B cell (primary cell): ENCODE measurements around the gene BTBD18. TPM values are rescaled to one million over a fixed set of nuclear protein-coding genes. Genes with fewer than 3 reads are reported as not detected.
A peak's percentile ranks its signal among the peaks of the same experiment; 100 is the strongest.

Experiments used
- ATAC-seq: fragments of 200-7000 bp; cut with Tn5 transposase; one replicate; pipeline ENCODE4 v1.10.0; 2021; ENCODE audit warnings: low read depth, mild to moderate bottlenecking, moderate number of reproducible peaks, moderate library complexity
- CTCF ChIA-PET: fragments of 350-600 bp; sonication (Branson Sonifier 250); formaldehyde crosslinking; loops from one replicate; lab custom pipeline; 2021; ENCODE audit warnings: antibody characterized with exemption, inconsistent platforms; lab: Charles Lee
- POLR2A ChIA-PET: fragments of 350-600 bp; sonication (Branson Sonifier 250); formaldehyde crosslinking; loops from one replicate; lab custom pipeline; 2021; ENCODE audit warnings: antibody characterized with exemption; lab: Charles Lee
- DNase-seq: peaks from one replicate; pipeline ENCODE4 v3.0.0; 2013
- H2AFZ ChIP-seq: 2 replicates; pipeline ENCODE4 v1.6.1; 2012; ENCODE audit warnings: mild to moderate bottlenecking, low read depth, low read length; ENCODE audit not compliant: insufficient read depth, poor library complexity, severe bottlenecking
- H3K27ac ChIP-seq, 2 donors: 1 replicate in 1 of 2; 2 replicates in 1 of 2; pipeline ENCODE4 v1.5.1; 2012 to 2013; ENCODE audit warnings: low read length in 2 of 2, mild to moderate bottlenecking in 2 of 2, moderate library complexity in 1 of 2
- H3K27me3 ChIP-seq, 4 experiments: fragments of 200-600 bp in 1 of 4; sonication (generic) in 1 of 4; replicated peaks in 1 of 4; 1 replicate in 2 of 4; 2 replicates in 2 of 4; pipeline versions ENCODE4 v1.6.1 to v1.7.0; 2013 to 2016; ENCODE audit warnings: low read length in 3 of 4, mild to moderate bottlenecking in 2 of 4, mixed read lengths in 1 of 4, moderate library complexity in 1 of 4; ENCODE audit not compliant: insufficient read depth in 4 of 4, control insufficient read depth in 3 of 4; ENCODE audit errors: control extremely low read depth in 1 of 4
- H3K36me3 ChIP-seq, 2 experiments: replicated peaks in 1 of 2; 1 replicate in 1 of 2; 2 replicates in 1 of 2; pipeline versions ENCODE4 v1.6.1 to v1.7.1; 2013; ENCODE audit warnings: low read length in 1 of 2; ENCODE audit not compliant: insufficient read depth in 2 of 2, control insufficient read depth in 1 of 2; ENCODE audit errors: control extremely low read depth in 1 of 2, extremely low read depth in 1 of 2
- H3K4me1 ChIP-seq, 2 donors: fragments of 200-600 bp in 1 of 2; sonication (generic) in 1 of 2; 1 replicate in 1 of 2; 2 replicates in 1 of 2; pipeline versions ENCODE4 v1.5.1 to v1.6.1; 2013 to 2017; ENCODE audit warnings: low read length in 2 of 2; ENCODE audit not compliant: control insufficient read depth in 2 of 2, insufficient read depth in 2 of 2
- H3K4me2 ChIP-seq: replicated peaks from 2 replicates; pipeline ENCODE3; 2012; ENCODE audit warnings: mild to moderate bottlenecking, low read depth, low read length; ENCODE audit not compliant: poor library complexity, severe bottlenecking
- H3K4me3 ChIP-seq, 5 experiments: fragments of 200-600 bp in 1 of 5; sonication (generic) in 1 of 5; 1 replicate in 3 of 5; 2 replicates in 2 of 5; pipeline versions ENCODE4 v1.5.1 to v1.7.0; 2011 to 2016; ENCODE audit warnings: low read length in 4 of 5, mild to moderate bottlenecking in 4 of 5, low read depth in 2 of 5, control low read depth in 1 of 5, moderate library complexity in 1 of 5; ENCODE audit not compliant: insufficient read depth in 1 of 5; ENCODE audit errors: control extremely low read depth in 1 of 5, extremely low read depth in 1 of 5
- H3K79me2 ChIP-seq: fragments of 200-600 bp; sonication (generic); one replicate; pipeline ENCODE4 v1.6.0; 2016; ENCODE audit warnings: low read length; ENCODE audit not compliant: control insufficient read depth, insufficient read depth
- H3K9ac ChIP-seq: fragments of 200-600 bp; sonication (generic); 2 replicates; pipeline ENCODE4 v1.6.1; 2017; ENCODE audit warnings: mild to moderate bottlenecking, low read length, moderate library complexity
- H3K9me3 ChIP-seq, 3 donors: one replicate each; pipeline versions ENCODE4 v1.6.1 to v1.7.1; 2013; ENCODE audit warnings: low read length in 2 of 3; ENCODE audit not compliant: control insufficient read depth in 2 of 3, insufficient read depth in 1 of 3; ENCODE audit errors: control extremely low read depth in 1 of 3
- H4K20me1 ChIP-seq: 2 replicates; pipeline ENCODE4 v1.6.0; 2012; ENCODE audit warnings: mild to moderate bottlenecking, low read length; ENCODE audit not compliant: insufficient read depth, control insufficient read depth, poor library complexity, severe bottlenecking
- H3K27ac Mint-ChIP-seq: one replicate; pipeline ENCODE4 v1.8.0; 2021; ENCODE audit warnings: mixed read lengths
- H3K27me3 Mint-ChIP-seq: one replicate; pipeline ENCODE4 v1.8.0; 2021; ENCODE audit warnings: mixed read lengths
- H3K4me1 Mint-ChIP-seq: one replicate; pipeline ENCODE4 v1.8.0; 2021; ENCODE audit warnings: mixed read lengths
- H3K4me3 Mint-ChIP-seq: one replicate; pipeline ENCODE4 v1.8.0; 2021; ENCODE audit warnings: mixed read lengths
- H3K9me3 Mint-ChIP-seq: one replicate; pipeline ENCODE4 v1.8.0; 2022; ENCODE audit warnings: mixed read lengths; ENCODE audit not compliant: insufficient read depth
- CTCF ChIP-seq: fragments of 200-600 bp; IDR thresholded peaks from one replicate; pipeline ENCODE4 v1.8.0; 2022; ENCODE audit warnings: antibody characterized with exemption, mild to moderate bottlenecking
- EZH2 ChIP-seq: IDR thresholded peaks from 2 replicates; pipeline ENCODE4 v1.6.1; 2012; ENCODE audit warnings: borderline replicate concordance, low read depth, mild to moderate bottlenecking, moderate library complexity, low read length; ENCODE audit not compliant: insufficient read depth, poor library complexity, severe bottlenecking
- WGBS: methylation state at CpG from one replicate; pipeline ENCODE4 v1.1.5; 2013; ENCODE audit warnings: missing lambda C conversion rate; ENCODE audit not compliant: insufficient coverage; 5-methylcytosine and 5-hydroxymethylcytosine counted together
- intact Hi-C: fragments of 100-400 bp; cut with micrococcal nuclease; formaldehyde crosslinking; loops from one replicate; pipeline ENCODE4 v1.10.0; 2022
- polyA plus RNA-seq: library from polyadenylated mRNA; depleted of rRNA; stranded (reverse); fragments of >200 nt; gene quantifications from 2 replicates; pipeline ENCODE4 v1.2.3, GENCODE V29; 2012
- total RNA-seq, 2 donors: library from RNA; stranded (reverse); fragments of 120-200 nt in 1 of 2; gene quantifications; 1 replicate in 1 of 2; 2 replicates in 1 of 2; pipeline versions ENCODE4 v1.2.3 to v1.2.4, GENCODE V29; 2013 to 2022

Gene BTBD18
- total and polyA plus RNA-seq, 2 donors (not counting 1 experiment from before 2014, with no cell fraction given), result not detected

- ATAC-seq (no peak), DNase-seq (no peak)
- no peak overlapping the region for H3K27ac Mint-ChIP-seq
- POLR2A ChIA-PET, result no interaction called here
- Histone ChIP-seq H3K27ac (no peak overlapping the region), H3K9me3 (no peaks in the 10 kb centered on the region), H3K4me3 (no peak overlapping the region), H3K27me3 (no peaks in the 10 kb centered on the region), H3K4me2 (peak overlapping the region; percentile 69), H3K9ac (no peak overlapping the region), H4K20me1 (no peaks in the 10 kb centered on the region), H3K79me2 (peaks cover 75% of the 10 kb centered on the region), H3K36me3 (no peaks in the 10 kb centered on the region), H3K4me1 (peaks cover 15 to 19% of the 10 kb centered on the region in 2 donors), H2AFZ (no peak overlapping the region)
- no peaks in the 10 kb centered on the region for H3K9me3 Mint-ChIP-seq
- H3K27me3 Mint-ChIP-seq, result no peaks in the 10 kb centered on the region
- peaks cover 30% of the 10 kb centered on the region for H3K4me1 Mint-ChIP-seq
- TF ChIP-seq EZH2, result no peak
- TF ChIP-seq CTCF, result no peak
- intact Hi-C loops, result no loop called here
- WGBS, result no CpG with 5 or more reads among the region's 2 CpGs
- CTCF ChIA-PET, result interaction anchor here (0.6 to 6.0 kb wide), 4 partner anchors 13 to 1664 kb away, joined by 3 to 68 read pairs (median 5); partner anchors contain the start of gene BTBD18
- H3K4me3 Mint-ChIP-seq, result no peak overlapping the region
Measured at GRCh38 chr11:57764566-57764965, 12.9 kb upstream of the BTBD18 start.

GRCh38 chr11:57764021-57764420, 12.4 kb upstream of the BTBD18 start:
- no peak overlapping the region for H3K9ac ChIP-seq
- H3K4me1 Mint-ChIP-seq, result peaks cover 30% of the 10 kb centered on the region
- ChIA-PET POLR2A (no interaction called here), CTCF (interaction anchor here (0.6 to 6.0 kb wide), 3 partner anchors 12 to 1664 kb away, joined by 3 to 68 read pairs (median 6); partner anchors contain the start of gene BTBD18)
- no peaks in the 10 kb centered on the region for H3K36me3 ChIP-seq
- no peaks in the 10 kb centered on the region for H3K27me3 Mint-ChIP-seq
- peaks cover 70% of the 10 kb centered on the region for H3K79me2 ChIP-seq
- no peak for ATAC-seq
- no peak for TF ChIP-seq EZH2
- TF ChIP-seq CTCF, result no peak
- no peaks in the 10 kb centered on the region for H3K27me3 ChIP-seq
- H3K4me2 ChIP-seq, result peak overlapping the region; percentile 69
- no peak for DNase-seq
- peak overlapping the region; percentile 74 for H3K4me3 Mint-ChIP-seq
- peak overlapping the region in 1 of 2 donors; percentile 36 for H3K27ac ChIP-seq
- intact Hi-C loops, result no loop called here
- no peak overlapping the region for H2AFZ ChIP-seq
- no peak overlapping the region for H3K27ac Mint-ChIP-seq
- peaks cover 15 to 19% of the 10 kb centered on the region in 2 donors for H3K4me1 ChIP-seq
- no peak overlapping the region for H3K4me3 ChIP-seq
- H3K9me3 ChIP-seq, result no peaks in the 10 kb centered on the region
- no peaks in the 10 kb centered on the region for H4K20me1 ChIP-seq
- H3K9me3 Mint-ChIP-seq, result no peaks in the 10 kb centered on the region
- 94% methylated on average over 4 of the region's 4 CpGs for WGBS
